Suppressor macrophage treated with lipopolysaccharide for 1 hour (primary cell): ENCODE measurements around the gene NFIA.
A peak's percentile ranks its signal among the peaks of the same experiment; 100 is the strongest.

ENCODE experiments used
- DNase-seq, 3 donors: peaks; one replicate each; pipeline ENCODE4 v3.0.0-alpha.2; 2020 to 2022

The NFIA gene

GRCh38 chr1:61224609-61225008 lies 142.2 kb downstream of the NFIA start:
- no peak for DNase-seq

- no peak for DNase-seq
These were observed 143.1 kb downstream of the NFIA start for GRCh38 chr1:61225478-61225877.

GRCh38 chr1:61226791-61227567 lies 144.6 kb downstream of the NFIA start:
- no peak for DNase-seq

GRCh38 chr1:61227857-61228550 lies 145.6 kb downstream of the NFIA start:
- no peak for DNase-seq

- DNase-seq, result no peak
These were observed 148.2 kb downstream of the NFIA start for GRCh38 chr1:61230523-61230922.

GRCh38 chr1:61231795-61232194 lies 149.4 kb downstream of the NFIA start:
- no peak for DNase-seq

- DNase-seq, result no peak
These were observed 150.8 kb downstream of the NFIA start for GRCh38 chr1:61233121-61233660.

GRCh38 chr1:61234587-61234919 lies 152.2 kb downstream of the NFIA start:
- no peak for DNase-seq

GRCh38 chr1:61237147-61237546 lies 154.8 kb downstream of the NFIA start:
- no peak for DNase-seq

- DNase-seq, result no peak
These were observed 155.4 kb downstream of the NFIA start for GRCh38 chr1:61237659-61238358.

- no peak for DNase-seq
These were observed 156.0 kb downstream of the NFIA start for GRCh38 chr1:61238359-61238665.

GRCh38 chr1:61240878-61241277 lies 158.5 kb downstream of the NFIA start:
- no peak for DNase-seq

- peak in 1 of 3 donors; percentile 2 for DNase-seq
These were observed 159.1 kb downstream of the NFIA start for GRCh38 chr1:61241411-61241838.

GRCh38 chr1:61241973-61242381 lies 159.6 kb downstream of the NFIA start:
- no peak for DNase-seq

- no peak for DNase-seq
These were observed 161.8 kb downstream of the NFIA start for GRCh38 chr1:61244114-61244513.

- peak; percentile 2 to 40 (median 32) for DNase-seq
These were observed 163.5 kb downstream of the NFIA start for GRCh38 chr1:61245696-61246400.

GRCh38 chr1:61247051-61247825 lies 164.9 kb downstream of the NFIA start:
- DNase-seq, result no peak

- no peak for DNase-seq
These were observed 165.8 kb downstream of the NFIA start for GRCh38 chr1:61247881-61248752.

- DNase-seq, result no peak
These were observed 168.6 kb downstream of the NFIA start for GRCh38 chr1:61250933-61251332.

GRCh38 chr1:61253059-61253735 lies 170.8 kb downstream of the NFIA start:
- DNase-seq, result peak in 2 of 3 donors; percentile 33 to 36
